Endodermal cell (in vitro differentiated cells): Measurements from ENCODE around the gene STK16. TPM values are rescaled to one million over a fixed set of nuclear protein-coding genes. Genes with fewer than 3 reads are reported as not detected.
A peak's percentile ranks its signal among the peaks of the same experiment; 100 is the strongest.

Experiments used
- DNase-seq: peaks from one replicate; pipeline ENCODE4 v3.0.0-alpha.2; 2017
- H3K27ac ChIP-seq: 2 replicates; pipeline ENCODE4 v1.5.1; 2013; ENCODE audit warnings: mild to moderate bottlenecking, low read depth, low read length, moderate library complexity
- H3K27me3 ChIP-seq: 2 replicates; pipeline ENCODE4 v1.6.1; 2013; ENCODE audit warnings: mild to moderate bottlenecking, low read length, moderate library complexity; ENCODE audit not compliant: insufficient read depth, control insufficient read depth, poor library complexity, severe bottlenecking
- H3K36me3 ChIP-seq: 2 replicates; pipeline ENCODE4 v1.7.0; 2013; ENCODE audit warnings: mild to moderate bottlenecking, low read length, moderate library complexity; ENCODE audit not compliant: control insufficient read depth, insufficient read depth
- H3K4me1 ChIP-seq: one replicate; pipeline ENCODE4 v1.7.0; 2013; ENCODE audit warnings: low read length; ENCODE audit not compliant: control insufficient read depth, insufficient read depth
- H3K4me3 ChIP-seq: 2 replicates; pipeline ENCODE4 v1.5.1; 2013; ENCODE audit warnings: mild to moderate bottlenecking, low read length, moderate library complexity
- H3K9ac ChIP-seq: 2 replicates; pipeline ENCODE4 v1.6.1; 2013; ENCODE audit warnings: mild to moderate bottlenecking, low read length, moderate library complexity; ENCODE audit not compliant: poor library complexity, severe bottlenecking; ENCODE audit errors: extremely low read depth
- H3K9me3 ChIP-seq: 2 replicates; pipeline ENCODE4 v1.6.1; 2013; ENCODE audit warnings: mild to moderate bottlenecking, low read length, moderate library complexity; ENCODE audit not compliant: control insufficient read depth
- H3K27ac Mint-ChIP-seq: 2 replicates; pipeline ENCODE4 v1.8.0; 2020; ENCODE audit warnings: mixed read lengths
- H3K27me3 Mint-ChIP-seq: 2 replicates; pipeline ENCODE4 v1.8.0; 2021; ENCODE audit warnings: mild to moderate bottlenecking, mixed read lengths; ENCODE audit not compliant: insufficient read depth
- H3K36me3 Mint-ChIP-seq: 2 replicates; pipeline ENCODE4 v1.8.0; 2020; ENCODE audit warnings: low read depth, mixed read lengths
- H3K4me1 Mint-ChIP-seq: 2 replicates; pipeline ENCODE4 v1.8.0; 2020; ENCODE audit warnings: mixed read lengths
- H3K4me3 Mint-ChIP-seq: 2 replicates; pipeline ENCODE4 v1.8.0; 2020; ENCODE audit warnings: mild to moderate bottlenecking, moderate library complexity, mixed read lengths
- H3K9me3 Mint-ChIP-seq: 2 replicates; pipeline ENCODE4 v1.8.0; 2020; ENCODE audit warnings: mild to moderate bottlenecking, mixed read lengths
- WGBS, 2 experiments: methylation state at CpG; one replicate each; pipeline versions ENCODE4 v1.1.5 to v1.1.7; 2013; ENCODE audit warnings: missing lambda C conversion rate in 2 of 2, mixed read lengths in 1 of 2; ENCODE audit not compliant: insufficient coverage in 1 of 2, insufficient read length in 1 of 2; 5-methylcytosine and 5-hydroxymethylcytosine counted together
- total RNA-seq, 2 donors: library from RNA; stranded (reverse); fragmentation: NEBNext Ultra II Directional in 1 of 2; extraction: Animal tissue kit (Norgen Biotek cat#: 25700) in 1 of 2; gene quantifications; 2 replicates in 1 of 2; 3 replicates in 1 of 2; pipeline ENCODE4 v1.2.1, GENCODE V29; 2021
- TF ChIP-seq, protein P1 (sequence below): fragments of 200-600 bp; sonication (generic); conservative IDR thresholded peaks from 2 replicates; pipeline ENCODE4 v1.5.0; 2021; ENCODE audit warnings: antibody characterized with exemption, mild to moderate bottlenecking

The STK16 gene
- total RNA-seq, 2 donors from 2014 or later = 27.3 to 37.7 TPM

DNA sequence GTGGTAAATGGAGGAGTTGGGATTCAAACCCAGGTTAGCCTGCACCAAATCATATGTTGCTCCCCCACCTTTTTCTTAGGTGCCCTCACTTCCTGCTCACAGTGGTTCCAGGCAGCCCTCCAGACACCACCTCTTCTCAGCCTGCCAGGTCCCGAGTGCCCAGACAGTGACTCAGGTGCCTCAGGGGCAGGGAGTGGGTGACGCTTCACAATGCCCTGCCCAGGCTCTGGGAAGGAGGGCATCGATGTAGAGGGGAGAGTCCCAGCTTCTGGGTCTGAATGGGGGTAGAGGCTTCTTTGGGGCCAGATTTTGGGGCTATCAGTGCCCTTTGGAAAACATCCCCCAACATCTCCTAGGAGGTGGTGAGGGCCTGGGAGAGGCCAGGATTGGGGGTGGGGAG, 28.7 kb downstream of the STK16 start:
- Mint-ChIP-seq H3K27ac (peak overlapping the region; percentile 94), H3K4me1 (peaks cover 25% of the 10 kb centered on the region), H3K36me3 (no peaks in the 10 kb centered on the region), H3K27me3 (peaks cover 28% of the 10 kb centered on the region), H3K9me3 (no peaks in the 10 kb centered on the region), H3K4me3 (no peak overlapping the region)
- peaks cover 7% of the 10 kb centered on the region for H3K27me3 ChIP-seq
- TF ChIP-seq, protein P1, sequence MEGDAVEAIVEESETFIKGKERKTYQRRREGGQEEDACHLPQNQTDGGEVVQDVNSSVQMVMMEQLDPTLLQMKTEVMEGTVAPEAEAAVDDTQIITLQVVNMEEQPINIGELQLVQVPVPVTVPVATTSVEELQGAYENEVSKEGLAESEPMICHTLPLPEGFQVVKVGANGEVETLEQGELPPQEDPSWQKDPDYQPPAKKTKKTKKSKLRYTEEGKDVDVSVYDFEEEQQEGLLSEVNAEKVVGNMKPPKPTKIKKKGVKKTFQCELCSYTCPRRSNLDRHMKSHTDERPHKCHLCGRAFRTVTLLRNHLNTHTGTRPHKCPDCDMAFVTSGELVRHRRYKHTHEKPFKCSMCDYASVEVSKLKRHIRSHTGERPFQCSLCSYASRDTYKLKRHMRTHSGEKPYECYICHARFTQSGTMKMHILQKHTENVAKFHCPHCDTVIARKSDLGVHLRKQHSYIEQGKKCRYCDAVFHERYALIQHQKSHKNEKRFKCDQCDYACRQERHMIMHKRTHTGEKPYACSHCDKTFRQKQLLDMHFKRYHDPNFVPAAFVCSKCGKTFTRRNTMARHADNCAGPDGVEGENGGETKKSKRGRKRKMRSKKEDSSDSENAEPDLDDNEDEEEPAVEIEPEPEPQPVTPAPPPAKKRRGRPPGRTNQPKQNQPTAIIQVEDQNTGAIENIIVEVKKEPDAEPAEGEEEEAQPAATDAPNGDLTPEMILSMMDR = no peak
- peak overlapping the region; percentile 66 for H3K27ac ChIP-seq
- WGBS, 2 experiments = 91% methylated on average over 3 of the region's 3 CpGs; no CpG with 5 or more reads in 1 of the 2 experiments
- no peaks in the 10 kb centered on the region for H3K36me3 ChIP-seq
- H3K4me1 ChIP-seq = peaks cover 17% of the 10 kb centered on the region
- H3K9me3 ChIP-seq = no peaks in the 10 kb centered on the region
- no peak overlapping the region for H3K4me3 ChIP-seq
- no peak for DNase-seq
- peak overlapping the region; percentile 29 for H3K9ac ChIP-seq

DNA sequence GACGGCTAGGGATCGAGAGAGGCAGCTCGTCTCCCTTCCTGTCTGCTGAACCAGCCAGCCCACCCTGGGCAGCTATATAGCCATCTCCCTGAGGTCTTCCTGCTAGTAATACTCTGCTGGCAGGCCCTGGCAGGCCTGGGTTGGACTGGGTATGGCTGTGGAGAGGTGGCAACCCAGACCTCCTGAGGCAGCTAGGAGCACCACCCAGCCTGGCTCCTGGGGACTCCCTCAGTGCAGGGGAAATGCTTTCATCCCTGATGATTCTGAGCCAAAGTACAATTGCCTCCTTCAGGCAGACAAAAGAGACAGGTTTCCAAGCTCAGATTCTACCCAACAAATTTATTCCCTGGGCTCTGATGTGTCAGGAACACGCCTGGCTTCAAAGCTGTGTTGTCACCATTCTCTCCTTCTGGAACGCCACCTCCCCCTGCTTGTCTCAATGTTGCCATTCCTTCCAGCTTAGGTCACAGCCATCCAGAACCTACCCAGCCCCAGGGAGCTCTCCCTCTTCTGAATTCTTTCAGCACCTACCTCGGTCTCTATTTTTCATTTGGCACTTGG, 29.2 kb downstream of the STK16 start:
- WGBS, 2 experiments = 55 to 63% methylated on average over 4 to 6 of the region's 6 CpGs
- H3K9me3 Mint-ChIP-seq = no peaks in the 10 kb centered on the region
- Histone ChIP-seq H3K9me3 (no peaks in the 10 kb centered on the region), H3K4me3 (no peak overlapping the region), H3K9ac (peak overlapping the region; percentile 29), H3K27ac (peak overlapping the region; percentile 66), H3K4me1 (peaks cover 17% of the 10 kb centered on the region), H3K27me3 (peaks cover 7% of the 10 kb centered on the region), H3K36me3 (no peaks in the 10 kb centered on the region)
- H3K36me3 Mint-ChIP-seq = no peaks in the 10 kb centered on the region
- peak; percentile 89 for DNase-seq
- peaks cover 23% of the 10 kb centered on the region for H3K27me3 Mint-ChIP-seq
- peaks cover 25% of the 10 kb centered on the region for H3K4me1 Mint-ChIP-seq
- H3K27ac Mint-ChIP-seq = peak overlapping the region; percentile 94
- TF ChIP-seq, protein P1 = no peak
- no peak overlapping the region for H3K4me3 Mint-ChIP-seq

DNA sequence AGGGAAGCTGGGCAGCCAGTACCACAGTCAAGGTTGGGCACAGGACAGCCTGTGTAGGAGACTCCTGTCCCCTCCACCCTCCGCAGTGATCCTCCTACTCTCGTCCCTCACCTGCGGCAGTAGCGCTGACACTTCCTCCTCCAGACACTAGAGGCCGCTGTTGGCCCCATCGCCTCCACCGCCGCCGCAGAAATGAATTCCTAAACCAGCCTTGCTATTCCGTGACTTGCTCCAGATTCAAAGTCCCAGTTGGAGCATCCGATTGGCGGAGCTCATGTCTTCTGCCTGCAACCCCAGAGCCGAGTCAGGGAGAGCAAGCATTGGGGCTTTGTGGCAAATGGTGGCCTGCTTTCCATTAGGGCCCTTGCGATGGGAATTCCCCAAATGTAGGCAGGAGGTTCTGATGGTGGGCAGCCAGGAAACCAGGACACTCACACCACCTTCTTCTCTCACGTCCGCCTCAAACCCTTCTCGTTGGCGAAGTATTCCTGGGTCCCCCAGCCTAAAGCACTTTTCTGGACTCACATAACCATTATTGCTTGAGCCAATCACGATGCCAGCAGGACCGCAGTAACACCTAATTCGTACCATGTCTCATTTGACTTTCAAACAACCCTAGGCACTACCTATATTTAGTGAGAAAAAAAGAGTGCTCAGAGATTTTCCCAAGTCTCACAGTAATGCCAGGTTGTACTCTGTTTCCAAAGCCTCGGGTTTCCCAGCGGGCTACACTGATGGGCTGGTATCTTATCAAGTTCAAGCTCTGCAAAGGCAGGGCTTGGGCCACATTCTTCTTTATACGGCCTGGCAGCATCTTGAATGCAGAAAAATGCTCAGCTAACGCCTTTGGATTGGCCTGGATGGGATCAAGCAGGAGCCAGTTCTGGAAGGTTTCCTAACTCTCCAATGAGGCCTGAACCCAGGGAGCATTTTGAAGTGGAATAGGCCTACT, 32.7 kb downstream of the STK16 start:
- no peaks in the 10 kb centered on the region for H3K27me3 Mint-ChIP-seq
- peak overlapping the region; percentile 96 for H3K27ac Mint-ChIP-seq
- H3K4me3 ChIP-seq = peak overlapping the region; percentile 86
- peaks cover 15% of the 10 kb centered on the region for H3K36me3 Mint-ChIP-seq
- H3K9ac ChIP-seq = peak overlapping the region; percentile 94
- peak; percentile 98 for DNase-seq
- no peaks in the 10 kb centered on the region for H3K9me3 Mint-ChIP-seq
- H3K4me3 Mint-ChIP-seq = peak overlapping the region; percentile 74
- peaks cover 43% of the 10 kb centered on the region for H3K4me1 Mint-ChIP-seq
- WGBS, 2 experiments = 34 to 40% methylated on average over 21 to 25 of the region's 25 CpGs
- peaks cover 23% of the 10 kb centered on the region for H3K36me3 ChIP-seq
- H3K27ac ChIP-seq = peak overlapping the region; percentile 95
- H3K4me1 ChIP-seq = peaks cover 31% of the 10 kb centered on the region
- H3K27me3 ChIP-seq = no peaks in the 10 kb centered on the region
- TF ChIP-seq, protein P1 = peak; percentile 97
- no peaks in the 10 kb centered on the region for H3K9me3 ChIP-seq
